HCT116 (cell line): ENCODE measurements around the gene SLC25A4. TPM values are rescaled to one million over a fixed set of nuclear protein-coding genes. Genes with fewer than 3 reads are reported as not detected.

Source experiments
- ATAC-seq: fragments of 200-7000 bp; cut with Tn5 transposase; 2 replicates; pipeline ENCODE4 v1.9.1; 2020; ENCODE audit warnings: mild to moderate bottlenecking, moderate library complexity
- BruUV-seq: library from RNA; stranded (reverse); fragments of 400-500 nt; replicated peaks from 2 replicates; lab custom pipeline; 2021; lab: Mats Ljungman, UMichigan
- CTCF ChIA-PET: fragments of 300-600 bp; sonication (Branson Sonifier 250); formaldehyde crosslinking; loops from one replicate; lab custom pipeline; 2021; ENCODE audit warnings: antibody characterized with exemption; lab: Charles Lee
- POLR2A ChIA-PET: fragments of 300-600, 350-600 bp; sonication (Branson Sonifier 250); formaldehyde crosslinking; loops from one replicate; lab custom pipeline; 2021; ENCODE audit warnings: antibody characterized with exemption; lab: Charles Lee
- RAD21 ChIA-PET, 2 experiments: fragments of 300-600 bp; sonication (Branson Sonifier 250); formaldehyde crosslinking; loops; one replicate each; lab custom pipeline; 2023; ENCODE audit warnings: low total read pairs in 2 of 2; ENCODE audit not compliant: uncharacterized antibody in 2 of 2, unreplicated experiment in 2 of 2, low non-redundant PET in 1 of 2; lab: Charles Lee
- DNase-seq: peaks from one replicate; pipeline ENCODE4 v3.0.0-alpha.2; 2010; ENCODE audit warnings: low read depth, low spot score
- H2AFZ ChIP-seq: fragments of 200-600 bp; shearing (Covaris generic), sonication (generic); 2 replicates; pipeline ENCODE4 v1.6.1; 2017; ENCODE audit warnings: low read depth, mixed run types, mixed read lengths, antibody characterized with exemption, low read length; ENCODE audit not compliant: poor library complexity, severe bottlenecking
- H3K27ac ChIP-seq: 2 replicates; pipeline ENCODE4 v1.5.1; 2012; ENCODE audit warnings: low read depth, low read length
- H3K27me3 ChIP-seq: fragments of 200-600 bp; sonication (generic); 2 replicates; pipeline ENCODE4 v1.6.1; 2016; ENCODE audit warnings: mixed run types, low read length, mixed read lengths; ENCODE audit not compliant: insufficient read depth
- H3K36me3 ChIP-seq, 2 experiments: fragments of 200-500 bp in 1 of 2; fragments of 200-600 bp in 1 of 2; sonication (Bioruptor generic) in 1 of 2; sonication (generic) in 1 of 2; 2 replicates each; pipeline versions ENCODE4 v1.5.1 to v1.6.1; 2014 to 2016; ENCODE audit warnings: low read length in 2 of 2, inconsistent platforms in 1 of 2, mixed read lengths in 1 of 2, mixed run types in 1 of 2; ENCODE audit not compliant: insufficient read depth in 2 of 2, control insufficient read depth in 1 of 2
- H3K4me1 ChIP-seq, 2 experiments: fragments of 200-600 bp in 1 of 2; sonication (generic) in 1 of 2; 2 replicates each; pipeline versions ENCODE4 v1.5.1 to v1.6.1; 2012 to 2017; ENCODE audit warnings: low read length in 2 of 2, inconsistent platforms in 1 of 2, mild to moderate bottlenecking in 1 of 2, mixed read lengths in 1 of 2, mixed run types in 1 of 2, moderate library complexity in 1 of 2; ENCODE audit not compliant: insufficient read depth in 2 of 2, control insufficient read depth in 1 of 2
- H3K4me2 ChIP-seq: fragments of 200-600 bp; sonication (generic); 2 replicates; pipeline ENCODE4 v1.6.1; 2017; ENCODE audit warnings: mixed run types, low read length, mixed read lengths
- H3K4me3 ChIP-seq, 2 experiments: fragments of 200-600 bp in 1 of 2; sonication (generic) in 1 of 2; replicated peaks in 1 of 2; 2 replicates each; pipeline ENCODE4 v1.5.1; 2011 to 2016; ENCODE audit warnings: low read length in 2 of 2, control low read depth in 1 of 2, low read depth in 1 of 2, mild to moderate bottlenecking in 1 of 2, mixed read lengths in 1 of 2, mixed run types in 1 of 2
- H3K79me2 ChIP-seq: fragments of 200-600 bp; sonication (generic); 2 replicates; pipeline ENCODE4 v1.6.1; 2017; ENCODE audit warnings: mild to moderate bottlenecking, mixed run types, low read length, moderate library complexity, mixed read lengths; ENCODE audit not compliant: insufficient read depth
- H3K9ac ChIP-seq: fragments of 200-600 bp; sonication (generic); 2 replicates; pipeline ENCODE4 v1.6.1; 2016; ENCODE audit warnings: low read length, mixed read lengths
- H3K9me2 ChIP-seq: fragments of 200-600 bp; sonication (generic), shearing (Covaris generic); 2 replicates; pipeline ENCODE4 v1.6.1; 2017; ENCODE audit warnings: mixed run types, mild to moderate bottlenecking, moderate library complexity; ENCODE audit not compliant: insufficient read depth
- H3K9me3 ChIP-seq, 2 experiments: fragments of 200-500 bp in 1 of 2; fragments of 200-600 bp in 1 of 2; sonication (Bioruptor generic) in 1 of 2; sonication (generic) in 1 of 2; 2 replicates each; pipeline ENCODE4 v1.6.1; 2014 to 2017; ENCODE audit warnings: low read length in 2 of 2, mixed read lengths in 2 of 2, inconsistent platforms in 1 of 2, low read depth in 1 of 2, mild to moderate bottlenecking in 1 of 2, mixed run types in 1 of 2, moderate library complexity in 1 of 2; ENCODE audit not compliant: control insufficient read depth in 1 of 2, insufficient read depth in 1 of 2
- H4K20me1 ChIP-seq: fragments of 200-600 bp; sonication (generic), shearing (Covaris generic); 2 replicates; pipeline ENCODE4 v1.6.1; 2017; ENCODE audit warnings: mixed run types, mild to moderate bottlenecking, moderate library complexity; ENCODE audit not compliant: insufficient read depth
- CBX3 ChIP-seq: IDR thresholded peaks from 2 replicates; pipeline ENCODE4 v1.6.1; 2012; ENCODE audit warnings: low read depth
- CEBPB ChIP-seq: IDR thresholded peaks from 2 replicates; pipeline ENCODE4 v1.6.1; 2012; ENCODE audit warnings: low read depth
- EGR1 ChIP-seq: IDR thresholded peaks from 2 replicates; pipeline ENCODE4 v1.6.1; 2012; ENCODE audit warnings: low read depth
- EZH2 ChIP-seq: fragments of 200-600 bp; sonication (generic); IDR thresholded peaks from 2 replicates; pipeline ENCODE4 v1.6.1; 2017; ENCODE audit warnings: antibody characterized with exemption, mixed run types
- FOSL1 ChIP-seq: IDR thresholded peaks from 2 replicates; pipeline ENCODE4 v1.6.1; 2012; ENCODE audit warnings: low read depth
- JUND ChIP-seq: IDR thresholded peaks from 2 replicates; pipeline ENCODE4 v1.6.1; 2012
- SP1 ChIP-seq: IDR thresholded peaks from 2 replicates; pipeline ENCODE4 v1.6.1; 2012; ENCODE audit warnings: low read depth
- SRF ChIP-seq: IDR thresholded peaks from 2 replicates; pipeline ENCODE4 v1.6.1; 2012; ENCODE audit warnings: low read depth
- TCF7L2 ChIP-seq: IDR thresholded peaks from 2 replicates; pipeline ENCODE4 v1.7.0; 2011; ENCODE audit warnings: borderline replicate concordance, inconsistent platforms; ENCODE audit not compliant: insufficient read depth, insufficient read length; ENCODE audit errors: extremely low read depth
- YY1 ChIP-seq: IDR thresholded peaks from 2 replicates; pipeline ENCODE4 v1.6.1; 2011; ENCODE audit warnings: low read length, low read depth, moderate library complexity, mild to moderate bottlenecking; ENCODE audit not compliant: insufficient replicate concordance; ENCODE audit errors: extremely low read depth
- ZFX ChIP-seq: fragments of 450-650 bp; IDR thresholded peaks from 2 replicates; pipeline ENCODE4 v1.6.1; 2017
- ZNF274 ChIP-seq: fragments of 200-500 bp; sonication (Bioruptor generic); IDR thresholded peaks from 2 replicates; pipeline ENCODE4 v1.6.1; 2014; ENCODE audit warnings: mild to moderate bottlenecking, low read depth, low read length, inconsistent platforms
- intact Hi-C: fragments of 100-400 bp; cut with micrococcal nuclease; formaldehyde crosslinking; loops from 2 replicates; pipeline ENCODE4 v1.10.0; 2022
- total RNA-seq: library from RNA; stranded (reverse); gene quantifications from one replicate; pipeline ENCODE4 v1.2.1, GENCODE V29; 2021; ENCODE audit not compliant: unreplicated experiment
- TF ChIP-seq, protein P1 (sequence below): IDR thresholded peaks from 2 replicates; pipeline ENCODE4 v1.6.1; 2012; ENCODE audit warnings: low read depth
- TF ChIP-seq, protein P2 (sequence below), 3 experiments: fragments of 200-600 bp in 1 of 3; sonication (generic) in 1 of 3; IDR thresholded peaks in 2 of 3; conservative IDR thresholded peaks in 1 of 3; 2 replicates each; pipeline ENCODE4 v1.5.1; 2012 to 2017; ENCODE audit warnings: low read depth in 2 of 3, low read length in 2 of 3, antibody characterized with exemption in 1 of 3, borderline replicate concordance in 1 of 3, control low read depth in 1 of 3, mild to moderate bottlenecking in 1 of 3, mixed read lengths in 1 of 3, mixed run types in 1 of 3, moderate library complexity in 1 of 3; ENCODE audit not compliant: insufficient read depth in 1 of 3
- TF ChIP-seq, protein P3 (sequence below): IDR thresholded peaks from 2 replicates; pipeline ENCODE4 v1.6.1; 2012
- TF ChIP-seq, protein P4 (sequence below): IDR thresholded peaks from 2 replicates; pipeline ENCODE4 v1.6.1; 2011; ENCODE audit warnings: mild to moderate bottlenecking, low read length, moderate library complexity; ENCODE audit not compliant: insufficient replicate concordance; ENCODE audit errors: extremely low read depth

SLC25A4 gene
- total RNA-seq, 1 experiment from 2014 or later = 27.9 TPM

DNA sequence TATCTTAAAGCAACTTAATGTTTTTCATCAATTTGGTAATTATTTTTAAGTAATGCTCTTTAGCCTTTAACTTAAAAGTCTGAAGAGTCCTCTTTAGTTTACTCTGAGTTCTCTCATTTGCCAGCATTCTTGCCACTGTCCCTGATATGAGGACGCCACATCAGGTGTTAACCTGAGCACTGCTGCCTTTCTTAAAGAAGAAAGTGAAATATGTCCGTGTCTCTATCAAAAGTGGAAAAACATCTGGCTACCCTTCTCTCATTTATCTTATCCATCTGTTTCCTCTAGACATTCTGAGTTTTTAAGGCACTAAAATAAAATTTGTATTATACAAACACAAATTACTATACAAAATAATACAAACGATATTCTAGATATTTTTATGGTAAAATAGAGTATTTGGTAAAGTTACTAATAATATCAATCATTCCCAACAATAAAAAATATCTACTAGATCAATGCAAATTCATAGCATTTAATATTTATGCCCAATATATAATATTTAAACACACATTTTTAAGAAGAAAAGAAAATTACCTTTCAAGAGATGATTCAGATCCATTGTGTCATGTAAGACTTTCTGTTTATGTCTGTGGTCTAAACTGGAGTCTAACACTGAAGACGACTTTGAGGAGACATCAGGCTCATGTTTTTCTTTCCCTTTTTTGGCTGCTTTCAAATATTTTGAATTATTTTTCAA, 46.7 kb downstream of the SLC25A4 start (continued):
- TF ChIP-seq, protein P1, sequence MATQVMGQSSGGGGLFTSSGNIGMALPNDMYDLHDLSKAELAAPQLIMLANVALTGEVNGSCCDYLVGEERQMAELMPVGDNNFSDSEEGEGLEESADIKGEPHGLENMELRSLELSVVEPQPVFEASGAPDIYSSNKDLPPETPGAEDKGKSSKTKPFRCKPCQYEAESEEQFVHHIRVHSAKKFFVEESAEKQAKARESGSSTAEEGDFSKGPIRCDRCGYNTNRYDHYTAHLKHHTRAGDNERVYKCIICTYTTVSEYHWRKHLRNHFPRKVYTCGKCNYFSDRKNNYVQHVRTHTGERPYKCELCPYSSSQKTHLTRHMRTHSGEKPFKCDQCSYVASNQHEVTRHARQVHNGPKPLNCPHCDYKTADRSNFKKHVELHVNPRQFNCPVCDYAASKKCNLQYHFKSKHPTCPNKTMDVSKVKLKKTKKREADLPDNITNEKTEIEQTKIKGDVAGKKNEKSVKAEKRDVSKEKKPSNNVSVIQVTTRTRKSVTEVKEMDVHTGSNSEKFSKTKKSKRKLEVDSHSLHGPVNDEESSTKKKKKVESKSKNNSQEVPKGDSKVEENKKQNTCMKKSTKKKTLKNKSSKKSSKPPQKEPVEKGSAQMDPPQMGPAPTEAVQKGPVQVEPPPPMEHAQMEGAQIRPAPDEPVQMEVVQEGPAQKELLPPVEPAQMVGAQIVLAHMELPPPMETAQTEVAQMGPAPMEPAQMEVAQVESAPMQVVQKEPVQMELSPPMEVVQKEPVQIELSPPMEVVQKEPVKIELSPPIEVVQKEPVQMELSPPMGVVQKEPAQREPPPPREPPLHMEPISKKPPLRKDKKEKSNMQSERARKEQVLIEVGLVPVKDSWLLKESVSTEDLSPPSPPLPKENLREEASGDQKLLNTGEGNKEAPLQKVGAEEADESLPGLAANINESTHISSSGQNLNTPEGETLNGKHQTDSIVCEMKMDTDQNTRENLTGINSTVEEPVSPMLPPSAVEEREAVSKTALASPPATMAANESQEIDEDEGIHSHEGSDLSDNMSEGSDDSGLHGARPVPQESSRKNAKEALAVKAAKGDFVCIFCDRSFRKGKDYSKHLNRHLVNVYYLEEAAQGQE = no peak
- TF ChIP-seq CBX3 = no peak

DNA sequence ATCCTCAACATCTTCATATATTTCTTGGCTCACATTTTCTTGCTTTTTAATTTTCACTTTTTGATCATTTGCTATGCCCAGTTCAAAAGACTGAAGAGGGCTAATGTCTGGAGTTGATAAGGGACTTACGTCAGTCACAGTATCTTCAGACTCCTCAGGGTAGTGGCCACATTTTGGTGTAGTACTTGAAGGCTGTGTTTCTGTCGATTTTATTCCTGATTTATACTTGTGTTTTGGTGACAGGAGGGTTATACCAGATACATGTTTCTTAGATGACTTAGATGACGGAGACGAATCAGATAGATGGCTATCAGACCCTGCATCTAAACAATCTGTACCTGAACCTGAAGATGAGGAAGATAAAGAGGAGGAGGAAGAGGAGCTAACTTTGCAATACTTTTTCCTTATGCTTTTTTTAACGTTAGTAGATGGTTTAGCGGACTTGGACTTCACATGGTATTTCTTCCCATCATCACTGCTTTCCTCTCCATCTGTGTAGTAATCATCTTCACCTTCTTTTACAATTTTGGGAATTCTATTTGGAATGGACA, 47.3 kb downstream of the SLC25A4 start:
- Histone ChIP-seq H3K27me3 (no peaks in the 10 kb centered on the region), H3K4me2 (no peak overlapping the region), H2AFZ (no peak overlapping the region), H3K9ac (no peak overlapping the region), H3K9me3 (no peaks in the 10 kb centered on the region), H3K79me2 (peaks cover 77% of the 10 kb centered on the region), H3K9me2 (no peaks in the 10 kb centered on the region), H3K27ac (no peak overlapping the region), H3K36me3 (peaks cover 3 to 14% of the 10 kb centered on the region in 2 experiments; a peak in 1 of 4 replicates), H3K4me1 (peaks cover 16 to 17% of the 10 kb centered on the region in 2 experiments), H4K20me1 (peaks cover 5% of the 10 kb centered on the region; the same call in 1 of the 2 replicates), H3K4me3 (no peak overlapping the region)
- POLR2A ChIA-PET = no interaction called here
- ATAC-seq (no peak), DNase-seq (no peak)
- intact Hi-C loops = no loop called here
- CTCF ChIA-PET = no interaction called here
- RAD21 ChIA-PET = no interaction called here
- BruUV-seq = TSS peak; percentile 71
- TF ChIP-seq, protein P2, sequence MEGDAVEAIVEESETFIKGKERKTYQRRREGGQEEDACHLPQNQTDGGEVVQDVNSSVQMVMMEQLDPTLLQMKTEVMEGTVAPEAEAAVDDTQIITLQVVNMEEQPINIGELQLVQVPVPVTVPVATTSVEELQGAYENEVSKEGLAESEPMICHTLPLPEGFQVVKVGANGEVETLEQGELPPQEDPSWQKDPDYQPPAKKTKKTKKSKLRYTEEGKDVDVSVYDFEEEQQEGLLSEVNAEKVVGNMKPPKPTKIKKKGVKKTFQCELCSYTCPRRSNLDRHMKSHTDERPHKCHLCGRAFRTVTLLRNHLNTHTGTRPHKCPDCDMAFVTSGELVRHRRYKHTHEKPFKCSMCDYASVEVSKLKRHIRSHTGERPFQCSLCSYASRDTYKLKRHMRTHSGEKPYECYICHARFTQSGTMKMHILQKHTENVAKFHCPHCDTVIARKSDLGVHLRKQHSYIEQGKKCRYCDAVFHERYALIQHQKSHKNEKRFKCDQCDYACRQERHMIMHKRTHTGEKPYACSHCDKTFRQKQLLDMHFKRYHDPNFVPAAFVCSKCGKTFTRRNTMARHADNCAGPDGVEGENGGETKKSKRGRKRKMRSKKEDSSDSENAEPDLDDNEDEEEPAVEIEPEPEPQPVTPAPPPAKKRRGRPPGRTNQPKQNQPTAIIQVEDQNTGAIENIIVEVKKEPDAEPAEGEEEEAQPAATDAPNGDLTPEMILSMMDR (IDR thresholded peaks at IDR 0.05 in 2 of 3, conservative IDR thresholded peaks at IDR 0.05 in 1 of 3; ENCODE audit: borderline replicate concordance in 1 of 3, insufficient read depth in 1 of 3, low read depth in 2 of 3, low read length in 2 of 3) = no peak
- TF ChIP-seq, protein P3, sequence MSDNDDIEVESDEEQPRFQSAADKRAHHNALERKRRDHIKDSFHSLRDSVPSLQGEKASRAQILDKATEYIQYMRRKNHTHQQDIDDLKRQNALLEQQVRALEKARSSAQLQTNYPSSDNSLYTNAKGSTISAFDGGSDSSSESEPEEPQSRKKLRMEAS = no peak
- TF ChIP-seq, protein P4, sequence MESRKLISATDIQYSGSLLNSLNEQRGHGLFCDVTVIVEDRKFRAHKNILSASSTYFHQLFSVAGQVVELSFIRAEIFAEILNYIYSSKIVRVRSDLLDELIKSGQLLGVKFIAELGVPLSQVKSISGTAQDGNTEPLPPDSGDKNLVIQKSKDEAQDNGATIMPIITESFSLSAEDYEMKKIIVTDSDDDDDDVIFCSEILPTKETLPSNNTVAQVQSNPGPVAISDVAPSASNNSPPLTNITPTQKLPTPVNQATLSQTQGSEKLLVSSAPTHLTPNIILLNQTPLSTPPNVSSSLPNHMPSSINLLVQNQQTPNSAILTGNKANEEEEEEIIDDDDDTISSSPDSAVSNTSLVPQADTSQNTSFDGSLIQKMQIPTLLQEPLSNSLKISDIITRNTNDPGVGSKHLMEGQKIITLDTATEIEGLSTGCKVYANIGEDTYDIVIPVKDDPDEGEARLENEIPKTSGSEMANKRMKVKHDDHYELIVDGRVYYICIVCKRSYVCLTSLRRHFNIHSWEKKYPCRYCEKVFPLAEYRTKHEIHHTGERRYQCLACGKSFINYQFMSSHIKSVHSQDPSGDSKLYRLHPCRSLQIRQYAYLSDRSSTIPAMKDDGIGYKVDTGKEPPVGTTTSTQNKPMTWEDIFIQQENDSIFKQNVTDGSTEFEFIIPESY = no peak
- TF ChIP-seq ZNF274 = no peak
- TF ChIP-seq YY1 = no peak
- no peak for TF ChIP-seq ZFX
- no peak for TF ChIP-seq JUND
- no peak for TF ChIP-seq CBX3
- no peak for TF ChIP-seq CEBPB
- no peak for TF ChIP-seq SP1
- no peak for TF ChIP-seq EGR1
- TF ChIP-seq SRF = no peak
- no peak for TF ChIP-seq EZH2
- TF ChIP-seq FOSL1 = no peak
- no peak for TF ChIP-seq TCF7L2
